HepG2 (cell line): ENCODE results near the gene NMNAT1. TPM values are rescaled to one million over a fixed set of nuclear protein-coding genes. Genes with fewer than 3 reads are reported as not detected.

Experiments used
- ARNTL ChIP-seq: sonication (generic); formaldehyde crosslinking; IDR thresholded peaks from 2 replicates; pipeline ENCODE4 v1.4.0; 2020; ENCODE audit warnings: mild to moderate bottlenecking, missing genetic modification reagents
- CENPX ChIP-seq: sonication (generic); formaldehyde crosslinking; IDR thresholded peaks from 2 replicates; pipeline ENCODE4 v1.9.0; 2021; ENCODE audit warnings: mild to moderate bottlenecking, missing genetic modification reagents, moderate library complexity
- GPN1 ChIP-seq: sonication (generic); formaldehyde crosslinking; IDR thresholded peaks from 2 replicates; pipeline ENCODE4 v1.5.1; 2020; ENCODE audit warnings: missing genetic modification reagents, borderline replicate concordance
- MIER3 ChIP-seq: IDR thresholded peaks from 2 replicates; pipeline ENCODE4 v1.6.1; 2016; ENCODE audit warnings: missing compliant biosample characterization, borderline replicate concordance
- PITX1 ChIP-seq: sonication (generic); formaldehyde crosslinking; IDR thresholded peaks from 2 replicates; pipeline ENCODE4 v1.5.1; 2020; ENCODE audit warnings: mild to moderate bottlenecking, missing genetic modification reagents
- RBM22 ChIP-seq: fragments of 200-400 bp; formaldehyde crosslinking; optimal IDR thresholded peaks from 2 replicates; pipeline ENCODE3; 2017; ENCODE audit warnings: mild to moderate bottlenecking, low read length, moderate library complexity
- SUZ12 ChIP-seq: fragments of 150-350 bp; IDR thresholded peaks from 2 replicates; pipeline ENCODE4 v1.6.1; 2014; ENCODE audit warnings: low read depth, low read length
- SYNCRIP ChIP-seq: fragments of 200-400 bp; formaldehyde crosslinking; IDR thresholded peaks from 2 replicates; pipeline ENCODE4 v1.6.1; 2018; ENCODE audit warnings: mild to moderate bottlenecking, low read depth, low read length; ENCODE audit not compliant: insufficient read depth
- ZNF17 ChIP-seq: sonication (generic); formaldehyde crosslinking; IDR thresholded peaks from 2 replicates; pipeline ENCODE4 v1.5.0; 2020; ENCODE audit warnings: mild to moderate bottlenecking, missing genetic modification reagents
- ZNF329 ChIP-seq: sonication (generic); formaldehyde crosslinking; IDR thresholded peaks from 2 replicates; pipeline ENCODE4 v1.9.0; 2021; ENCODE audit warnings: low read depth, mild to moderate bottlenecking, missing genetic modification reagents
- ZNF343 ChIP-seq: sonication (generic); formaldehyde crosslinking; IDR thresholded peaks from 2 replicates; pipeline ENCODE4 v1.4.0; 2020; ENCODE audit warnings: mild to moderate bottlenecking, missing genetic modification reagents
- ZNF451 ChIP-seq: sonication (generic); formaldehyde crosslinking; IDR thresholded peaks from 2 replicates; pipeline ENCODE4 v1.5.0; 2020; ENCODE audit warnings: mild to moderate bottlenecking, missing genetic modification reagents
- ZNF619 ChIP-seq: sonication (generic); formaldehyde crosslinking; IDR thresholded peaks from 2 replicates; pipeline ENCODE4 v1.4.0; 2020; ENCODE audit warnings: mild to moderate bottlenecking, missing genetic modification reagents
- ZNF704 ChIP-seq: sonication (generic); formaldehyde crosslinking; IDR thresholded peaks from 2 replicates; pipeline ENCODE4 v1.8.1; 2023; ENCODE audit warnings: mild to moderate bottlenecking, inconsistent platforms, moderate library complexity, missing genetic modification reagents, borderline replicate concordance
- ZNF891 ChIP-seq: sonication (generic); formaldehyde crosslinking; IDR thresholded peaks from 2 replicates; pipeline ENCODE4 v1.5.0; 2020; ENCODE audit warnings: mild to moderate bottlenecking, missing genetic modification reagents
- polyA plus RNA-seq, 8 experiments: library from polyadenylated mRNA; depleted of rRNA in 3 of 8; stranded (reverse) in 7 of 8; unstranded in 1 of 8; fragments of >200 nt; fragmentation: Illumina TruSeq in 4 of 8; extraction: Trizol in 4 of 8; gene quantifications; 2 replicates each; pipeline versions ENCODE4 v1.2.1 to v1.2.3, GENCODE V29; 2011 to 2016; ENCODE audit warnings: low read depth in 4 of 8, missing spikeins in 1 of 8, mixed read lengths in 1 of 8; ENCODE audit not compliant: insufficient read depth in 1 of 8
- total RNA-seq, 5 experiments: library from RNA; depleted of rRNA; stranded (reverse); fragments of >200 nt; fragmentation: Illumina TruSeq; extraction: Trizol; gene quantifications; 2 replicates each; pipeline ENCODE4 v1.2.3, GENCODE V29; 2016; ENCODE audit warnings: low read depth in 1 of 5
- TF ChIP-seq, protein P1 (sequence below): sonication (generic); formaldehyde crosslinking; IDR thresholded peaks from 2 replicates; pipeline ENCODE4 v1.5.1; 2020; ENCODE audit warnings: missing genetic modification reagents, mild to moderate bottlenecking, borderline replicate concordance
- TF ChIP-seq, protein P2 (sequence below): sonication (generic); formaldehyde crosslinking; IDR thresholded peaks from 2 replicates; pipeline ENCODE4 v1.5.1; 2020; ENCODE audit warnings: mild to moderate bottlenecking, missing genetic modification reagents, moderate library complexity
- TF ChIP-seq, protein P3 (sequence below): sonication (generic); formaldehyde crosslinking; conservative IDR thresholded peaks from 2 replicates; pipeline ENCODE4 v1.4.0; 2020; ENCODE audit warnings: mild to moderate bottlenecking, missing genetic modification reagents, moderate library complexity

The NMNAT1 gene
- total and polyA plus RNA-seq, 2 of the 13 experiments (the other 11 are each of a cell fraction or from before 2014, with no cell fraction given) = 5.6 to 12.2 TPM

DNA sequence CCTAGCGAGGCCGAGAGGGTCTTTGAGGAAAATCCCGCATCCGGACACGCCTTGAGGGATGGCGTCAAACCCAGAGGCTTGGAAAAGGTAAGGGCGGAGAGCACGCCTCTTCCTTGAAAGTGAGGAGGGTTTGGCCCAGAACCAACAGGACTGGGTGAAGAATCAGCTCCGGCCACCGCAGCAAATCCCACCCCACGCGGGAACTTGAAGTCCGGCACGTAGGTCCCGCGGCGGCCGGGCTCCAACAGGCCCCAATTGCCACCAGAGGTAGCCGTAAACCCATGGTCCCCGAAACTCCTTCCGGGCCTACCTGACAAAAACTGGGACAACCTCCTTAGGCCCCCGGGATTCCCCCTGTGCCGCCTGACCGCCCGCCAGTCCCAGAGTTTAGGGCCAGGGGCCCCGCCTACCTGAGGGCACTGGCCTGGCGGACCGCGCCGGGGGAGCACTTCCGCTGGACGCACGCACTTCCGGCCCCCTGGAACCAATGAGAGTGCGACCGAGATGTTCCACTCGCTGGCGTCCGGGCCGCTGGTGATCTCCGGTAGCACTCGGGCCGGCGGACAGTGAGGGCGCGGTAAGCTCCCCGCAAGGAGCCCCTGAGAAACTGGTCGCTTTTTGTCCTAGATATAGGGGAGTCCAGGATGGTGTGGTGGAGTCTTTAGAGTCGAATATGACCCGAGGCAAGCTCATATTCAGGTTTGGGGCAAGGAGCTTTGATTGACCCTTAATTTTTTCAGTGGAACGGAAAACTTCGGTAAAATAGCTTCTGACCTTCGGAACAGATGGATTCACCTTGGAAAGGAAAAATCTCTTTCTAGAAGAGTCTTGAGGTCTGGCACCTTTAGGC lies at the start of gene NMNAT1, which contains the start of gene LZIC (continued):
- no peak for TF ChIP-seq RBM22
- TF ChIP-seq, protein P1, sequence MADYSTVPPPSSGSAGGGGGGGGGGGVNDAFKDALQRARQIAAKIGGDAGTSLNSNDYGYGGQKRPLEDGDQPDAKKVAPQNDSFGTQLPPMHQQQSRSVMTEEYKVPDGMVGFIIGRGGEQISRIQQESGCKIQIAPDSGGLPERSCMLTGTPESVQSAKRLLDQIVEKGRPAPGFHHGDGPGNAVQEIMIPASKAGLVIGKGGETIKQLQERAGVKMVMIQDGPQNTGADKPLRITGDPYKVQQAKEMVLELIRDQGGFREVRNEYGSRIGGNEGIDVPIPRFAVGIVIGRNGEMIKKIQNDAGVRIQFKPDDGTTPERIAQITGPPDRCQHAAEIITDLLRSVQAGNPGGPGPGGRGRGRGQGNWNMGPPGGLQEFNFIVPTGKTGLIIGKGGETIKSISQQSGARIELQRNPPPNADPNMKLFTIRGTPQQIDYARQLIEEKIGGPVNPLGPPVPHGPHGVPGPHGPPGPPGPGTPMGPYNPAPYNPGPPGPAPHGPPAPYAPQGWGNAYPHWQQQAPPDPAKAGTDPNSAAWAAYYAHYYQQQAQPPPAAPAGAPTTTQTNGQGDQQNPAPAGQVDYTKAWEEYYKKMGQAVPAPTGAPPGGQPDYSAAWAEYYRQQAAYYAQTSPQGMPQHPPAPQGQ = no peak
- TF ChIP-seq, protein P2, sequence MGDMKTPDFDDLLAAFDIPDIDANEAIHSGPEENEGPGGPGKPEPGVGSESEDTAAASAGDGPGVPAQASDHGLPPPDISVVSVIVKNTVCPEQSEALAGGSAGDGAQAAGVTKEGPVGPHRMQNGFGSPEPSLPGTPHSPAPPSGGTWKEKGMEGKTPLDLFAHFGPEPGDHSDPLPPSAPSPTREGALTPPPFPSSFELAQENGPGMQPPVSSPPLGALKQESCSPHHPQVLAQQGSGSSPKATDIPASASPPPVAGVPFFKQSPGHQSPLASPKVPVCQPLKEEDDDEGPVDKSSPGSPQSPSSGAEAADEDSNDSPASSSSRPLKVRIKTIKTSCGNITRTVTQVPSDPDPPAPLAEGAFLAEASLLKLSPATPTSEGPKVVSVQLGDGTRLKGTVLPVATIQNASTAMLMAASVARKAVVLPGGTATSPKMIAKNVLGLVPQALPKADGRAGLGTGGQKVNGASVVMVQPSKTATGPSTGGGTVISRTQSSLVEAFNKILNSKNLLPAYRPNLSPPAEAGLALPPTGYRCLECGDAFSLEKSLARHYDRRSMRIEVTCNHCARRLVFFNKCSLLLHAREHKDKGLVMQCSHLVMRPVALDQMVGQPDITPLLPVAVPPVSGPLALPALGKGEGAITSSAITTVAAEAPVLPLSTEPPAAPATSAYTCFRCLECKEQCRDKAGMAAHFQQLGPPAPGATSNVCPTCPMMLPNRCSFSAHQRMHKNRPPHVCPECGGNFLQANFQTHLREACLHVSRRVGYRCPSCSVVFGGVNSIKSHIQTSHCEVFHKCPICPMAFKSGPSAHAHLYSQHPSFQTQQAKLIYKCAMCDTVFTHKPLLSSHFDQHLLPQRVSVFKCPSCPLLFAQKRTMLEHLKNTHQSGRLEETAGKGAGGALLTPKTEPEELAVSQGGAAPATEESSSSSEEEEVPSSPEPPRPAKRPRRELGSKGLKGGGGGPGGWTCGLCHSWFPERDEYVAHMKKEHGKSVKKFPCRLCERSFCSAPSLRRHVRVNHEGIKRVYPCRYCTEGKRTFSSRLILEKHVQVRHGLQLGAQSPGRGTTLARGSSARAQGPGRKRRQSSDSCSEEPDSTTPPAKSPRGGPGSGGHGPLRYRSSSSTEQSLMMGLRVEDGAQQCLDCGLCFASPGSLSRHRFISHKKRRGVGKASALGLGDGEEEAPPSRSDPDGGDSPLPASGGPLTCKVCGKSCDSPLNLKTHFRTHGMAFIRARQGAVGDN = peak; percentile 96
- peak; percentile 63; the same call in 1 of the 2 replicates for TF ChIP-seq ZNF17 (CRISPR knock-in tag)
- TF ChIP-seq SYNCRIP = no peak
- no peak for TF ChIP-seq SUZ12
- TF ChIP-seq ARNTL (CRISPR knock-in tag) = peak; percentile 53; the same call in 1 of the 2 replicates
- peak; percentile 67; the same call in 1 of the 2 replicates for TF ChIP-seq ZNF619
- no peak for TF ChIP-seq CENPX (CRISPR knock-in tag)
- TF ChIP-seq ZNF704 = peak; percentile 86; the same call in 1 of the 2 replicates
- no peak for TF ChIP-seq ZNF329 (CRISPR knock-in tag)
- TF ChIP-seq ZNF451 (CRISPR knock-in tag) = peak; percentile 54; the same call in 1 of the 2 replicates
- TF ChIP-seq, protein P3, sequence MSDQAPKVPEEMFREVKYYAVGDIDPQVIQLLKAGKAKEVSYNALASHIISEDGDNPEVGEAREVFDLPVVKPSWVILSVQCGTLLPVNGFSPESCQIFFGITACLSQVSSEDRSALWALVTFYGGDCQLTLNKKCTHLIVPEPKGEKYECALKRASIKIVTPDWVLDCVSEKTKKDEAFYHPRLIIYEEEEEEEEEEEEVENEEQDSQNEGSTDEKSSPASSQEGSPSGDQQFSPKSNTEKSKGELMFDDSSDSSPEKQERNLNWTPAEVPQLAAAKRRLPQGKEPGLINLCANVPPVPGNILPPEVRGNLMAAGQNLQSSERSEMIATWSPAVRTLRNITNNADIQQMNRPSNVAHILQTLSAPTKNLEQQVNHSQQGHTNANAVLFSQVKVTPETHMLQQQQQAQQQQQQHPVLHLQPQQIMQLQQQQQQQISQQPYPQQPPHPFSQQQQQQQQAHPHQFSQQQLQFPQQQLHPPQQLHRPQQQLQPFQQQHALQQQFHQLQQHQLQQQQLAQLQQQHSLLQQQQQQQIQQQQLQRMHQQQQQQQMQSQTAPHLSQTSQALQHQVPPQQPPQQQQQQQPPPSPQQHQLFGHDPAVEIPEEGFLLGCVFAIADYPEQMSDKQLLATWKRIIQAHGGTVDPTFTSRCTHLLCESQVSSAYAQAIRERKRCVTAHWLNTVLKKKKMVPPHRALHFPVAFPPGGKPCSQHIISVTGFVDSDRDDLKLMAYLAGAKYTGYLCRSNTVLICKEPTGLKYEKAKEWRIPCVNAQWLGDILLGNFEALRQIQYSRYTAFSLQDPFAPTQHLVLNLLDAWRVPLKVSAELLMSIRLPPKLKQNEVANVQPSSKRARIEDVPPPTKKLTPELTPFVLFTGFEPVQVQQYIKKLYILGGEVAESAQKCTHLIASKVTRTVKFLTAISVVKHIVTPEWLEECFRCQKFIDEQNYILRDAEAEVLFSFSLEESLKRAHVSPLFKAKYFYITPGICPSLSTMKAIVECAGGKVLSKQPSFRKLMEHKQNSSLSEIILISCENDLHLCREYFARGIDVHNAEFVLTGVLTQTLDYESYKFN (CRISPR knock-in tag) = peak; percentile 65
- TF ChIP-seq ZNF891 (CRISPR knock-in tag) = peak; percentile 78; the same call in 1 of the 2 replicates
- no peak for TF ChIP-seq GPN1 (CRISPR knock-in tag)
- peak; percentile 81 for TF ChIP-seq PITX1 (CRISPR knock-in tag)
- peak; percentile 71; the same call in 1 of the 2 replicates for TF ChIP-seq ZNF343
- peak; percentile 76; the same call in 1 of the 2 replicates for TF ChIP-seq MIER3 (CRISPR knock-in tag)
